Right lobe of liver (tissue), 6 donors: ENCODE results near the gene APOA1. TPM values are rescaled to one million over a fixed set of nuclear protein-coding genes. Genes with fewer than 3 reads are reported as not detected.

Experiments
- ATAC-seq, 4 donors: fragments of 200-7000 bp; cut with Tn5 transposase; one replicate each; pipeline ENCODE4 v1.9.1; 2020; ENCODE audit warnings: mild to moderate bottlenecking in 4 of 4, moderate library complexity in 4 of 4
- DNase-seq, 3 donors: peaks; one replicate each; pipeline ENCODE4 v3.0.0-alpha.2; 2020
- H3K27ac ChIP-seq, 3 donors: fragments of 200-600 bp; one replicate each; pipeline ENCODE4 v1.8.0; 2022
- H3K27me3 ChIP-seq, 2 donors: fragments of 200-600 bp; one replicate each; pipeline ENCODE4 v1.8.0; 2022
- H3K36me3 ChIP-seq, 4 donors: fragments of 200-600 bp; sonication (generic) in 1 of 4; one replicate each; pipeline versions ENCODE4 v1.5.1 to v1.8.0; 2017 to 2022; ENCODE audit warnings: control low read depth in 1 of 4
- H3K4me1 ChIP-seq, 4 donors: fragments of 200-600 bp; sonication (generic) in 1 of 4; one replicate each; pipeline versions ENCODE4 v1.5.1 to v1.8.0; 2017 to 2022; ENCODE audit warnings: control low read depth in 1 of 4
- H3K4me3 ChIP-seq, 3 donors: fragments of 200-600 bp; one replicate each; pipeline ENCODE4 v1.8.0; 2022
- H3K9me3 ChIP-seq, 4 donors: fragments of 200-600 bp; sonication (generic) in 1 of 4; one replicate each; pipeline versions ENCODE4 v1.5.1 to v1.8.0; 2017 to 2022; ENCODE audit warnings: control low read depth in 1 of 4
- CTCF ChIP-seq, 4 donors: fragments of 200-600 bp in 3 of 4; fragments of 450-650 bp in 1 of 4; IDR thresholded peaks; one replicate each; pipeline versions ENCODE4 v1.5.1 to v1.8.0; 2016 to 2022; ENCODE audit warnings: antibody characterized with exemption in 4 of 4, mild to moderate bottlenecking in 2 of 4
- POLR2A ChIP-seq: fragments of 450-650 bp; IDR thresholded peaks from one replicate; pipeline ENCODE4 v1.6.1; 2017; ENCODE audit warnings: antibody characterized with exemption, mild to moderate bottlenecking
- WGBS: methylation state at CpG from one replicate; pipeline ENCODE4 v1.1.6; 2018; ENCODE audit warnings: low coverage, low lambda C conversion rate; ENCODE audit not compliant: insufficient coverage; ENCODE audit errors: missing lambda C conversion rate; 5-methylcytosine and 5-hydroxymethylcytosine counted together
- intact Hi-C, 2 donors: fragments of 100-400 bp; cut with DNase I; formaldehyde crosslinking; loops; one replicate each; pipeline versions ENCODE4 v1.11.2 to v1.14.1; 2022
- total RNA-seq, 6 experiments: library from RNA; depleted of rRNA in 2 of 6; stranded (reverse); fragments of >200 nt in 2 of 6; fragmentation: NEBNext Ultra II Directional in 3 of 6; extraction: Animal tissue kit (Norgen Biotek cat#: 25700) in 3 of 6; gene quantifications; one replicate each; pipeline versions ENCODE4 v1.1.0 to v1.2.4, GENCODE V29; 2016 to 2023
- donor health status: DM: no; HTN: yes; CAD: no.
- donor health status: DM: no; HTN: no; CAD: no.
- donor health status: DM: no; HTN: no; CAD: no.
- donor health status: DM: no; HTN: yes; CAD: no.
- donor health status: DM: no; HTN: yes; CAD: no.

Gene APOA1
- total RNA-seq, 6 experiments from 2014 or later, result 5,429 to 12,494 (median 8,679) TPM

- ATAC-seq (no peak), DNase-seq (no peak)
- Histone ChIP-seq H3K4me1 (peaks cover 0 to 23% (median 3%) of the 10 kb centered on the region in 4 donors), H3K36me3 (peaks cover 0 to 56% (median 8%) of the 10 kb centered on the region in 4 donors), H3K9me3 (no peaks in the 10 kb centered on the region), H3K4me3 (no peak overlapping the region), H3K27me3 (no peaks in the 10 kb centered on the region), H3K27ac (no peak overlapping the region)
- intact Hi-C loops, result no loop called here
- 78% methylated on average over 1 of the region's 3 CpGs for WGBS
- TF ChIP-seq POLR2A (no peak), CTCF (IDR thresholded peaks at IDR 0.05) (no peak)
Measured at GRCh38 chr11:116862185-116862584, 24.8 kb upstream of the APOA1 start.

GRCh38 chr11:116861539-116861938 is 24.1 kb upstream of the APOA1 start:
- ATAC-seq (no peak), DNase-seq (no peak)
- intact Hi-C loops, result no loop called here
- WGBS, result 91% methylated on average over 1 of the region's 1 CpG
- no peaks in the 10 kb centered on the region for H3K27me3 ChIP-seq
- H3K36me3 ChIP-seq, result peaks cover 0 to 56% (median 8%) of the 10 kb centered on the region in 4 donors
- H3K27ac ChIP-seq, result no peak overlapping the region
- no peak for TF ChIP-seq CTCF (IDR thresholded peaks at IDR 0.05)
- TF ChIP-seq POLR2A, result no peak
- H3K4me3 ChIP-seq, result no peak overlapping the region
- peaks cover 0 to 23% (median 5%) of the 10 kb centered on the region in 4 donors for H3K4me1 ChIP-seq
- no peaks in the 10 kb centered on the region for H3K9me3 ChIP-seq

- Histone ChIP-seq H3K4me1 (peaks cover 0 to 16% (median 7%) of the 10 kb centered on the region in 4 donors), H3K9me3 (no peaks in the 10 kb centered on the region), H3K4me3 (no peak overlapping the region), H3K27me3 (no peaks in the 10 kb centered on the region), H3K36me3 (peaks cover 0 to 56% (median 8%) of the 10 kb centered on the region in 4 donors), H3K27ac (no peak overlapping the region)
- intact Hi-C loops, result no loop called here
- ATAC-seq, result no peak
- TF ChIP-seq POLR2A (no peak), CTCF (IDR thresholded peaks at IDR 0.05) (no peak)
- no peak for DNase-seq
- whole genome bisulfite sequencing, result 94% methylated on average over 6 of the region's 6 CpGs
Measured at GRCh38 chr11:116860303-116860702, 22.9 kb upstream of the APOA1 start.

- intact Hi-C loops, result loop anchor here in 1 of 2 donors (10.0 kb wide), 1 partner anchor 366 kb away; no protein-coding TSS in a partner anchor
- no peak for ATAC-seq
- WGBS, result 80% methylated on average over 1 of the region's 8 CpGs
Measured at GRCh38 chr11:116859175-116859574, 21.8 kb upstream of the APOA1 start.

More at GRCh38 chr11:116859175-116859574, 21.8 kb upstream of the APOA1 start:
- TF ChIP-seq POLR2A (no peak), CTCF (IDR thresholded peaks at IDR 0.05) (no peak)
- no peak overlapping the region for H3K27ac ChIP-seq
- no peak for DNase-seq
- no peak overlapping the region for H3K4me3 ChIP-seq
- no peaks in the 10 kb centered on the region for H3K27me3 ChIP-seq
- H3K36me3 ChIP-seq, result peaks cover 0 to 52% (median 8%) of the 10 kb centered on the region in 4 donors
- H3K4me1 ChIP-seq, result peaks cover 0 to 16% (median 7%) of the 10 kb centered on the region in 4 donors
- H3K9me3 ChIP-seq, result no peaks in the 10 kb centered on the region
